ENCODE data around the gene SMARCAL1.

The SMARCAL1 gene

GRCh38 chr2:216522892-216523502, 110.7 kb downstream of the SMARCAL1 start:
- ChIA-PET POLR2A (no interaction called here), CTCF (interaction anchor here (0.7 to 13.1 kb wide), 4 partner anchors 144 to 1233 kb away, joined by 3 to 376 read pairs (median 4); no protein-coding TSS in a partner anchor)
- no peaks in the 10 kb centered on the region for H3K9me3 ChIP-seq (ENCODE audit: control insufficient read depth, insufficient read depth, low read depth, low read length)
- H3K27ac ChIP-seq (ENCODE audit: extremely low read depth, low read depth, low read length): no peak overlapping the region
- peaks cover 0 to 10% of the 10 kb centered on the region in 2 experiments; a peak in 1 of 3 replicates for H3K36me3 ChIP-seq (ENCODE audit: control insufficient read depth in 2 of 2, insufficient read depth in 1 of 2, low read length in 2 of 2)
- H3K4me3 ChIP-seq (ENCODE audit: low read depth, low read length): no peak overlapping the region
- no peaks in the 10 kb centered on the region for H3K4me1 ChIP-seq (ENCODE audit: control insufficient read depth, insufficient read depth, low read length)
- TF ChIP-seq, protein P1, sequence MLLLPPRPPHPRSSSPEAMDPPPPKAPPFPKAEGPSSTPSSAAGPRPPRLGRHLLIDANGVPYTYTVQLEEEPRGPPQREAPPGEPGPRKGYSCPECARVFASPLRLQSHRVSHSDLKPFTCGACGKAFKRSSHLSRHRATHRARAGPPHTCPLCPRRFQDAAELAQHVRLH (tag by site-specific recombination; IDR thresholded peaks at IDR 0.05): no peak
- TF ChIP-seq ZNF571 (tag by site-specific recombination; IDR thresholded peaks at IDR 0.05) (no peak), ZBTB11 (tag by site-specific recombination; conservative IDR thresholded peaks at IDR 0.05; ENCODE audit: low read depth) (no peak), ZEB2 (tag by site-specific recombination; IDR thresholded peaks at IDR 0.05) (no peak), REPIN1 (tag by site-specific recombination; IDR thresholded peaks at IDR 0.05; ENCODE audit: low read depth) (no peak), ZFP41 (tag by site-specific recombination; IDR thresholded peaks at IDR 0.05; ENCODE audit: borderline replicate concordance) (no peak), FEZF1 (tag by site-specific recombination; IDR thresholded peaks at IDR 0.05) (no peak), ZNF266 (tag by site-specific recombination; IDR thresholded peaks at IDR 0.05; ENCODE audit: low read depth) (no peak), ZBTB20 (tag by site-specific recombination; IDR thresholded peaks at IDR 0.05) (no peak), ZSCAN23 (tag by site-specific recombination; IDR thresholded peaks at IDR 0.05) (no peak)
- TF ChIP-seq, protein P2, sequence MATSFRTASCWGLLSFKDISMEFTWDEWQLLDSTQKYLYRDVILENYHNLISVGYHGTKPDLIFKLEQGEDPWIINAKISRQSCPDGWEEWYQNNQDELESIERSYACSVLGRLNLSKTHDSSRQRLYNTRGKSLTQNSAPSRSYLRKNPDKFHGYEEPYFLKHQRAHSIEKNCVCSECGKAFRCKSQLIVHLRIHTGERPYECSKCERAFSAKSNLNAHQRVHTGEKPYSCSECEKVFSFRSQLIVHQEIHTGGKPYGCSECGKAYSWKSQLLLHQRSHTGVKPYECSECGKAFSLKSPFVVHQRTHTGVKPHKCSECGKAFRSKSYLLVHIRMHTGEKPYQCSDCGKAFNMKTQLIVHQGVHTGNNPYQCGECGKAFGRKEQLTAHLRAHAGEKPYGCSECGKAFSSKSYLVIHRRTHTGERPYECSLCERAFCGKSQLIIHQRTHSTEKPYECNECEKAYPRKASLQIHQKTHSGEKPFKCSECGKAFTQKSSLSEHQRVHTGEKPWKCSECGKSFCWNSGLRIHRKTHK (tag by site-specific recombination; IDR thresholded peaks at IDR 0.05): no peak
- TF ChIP-seq, protein P3, sequence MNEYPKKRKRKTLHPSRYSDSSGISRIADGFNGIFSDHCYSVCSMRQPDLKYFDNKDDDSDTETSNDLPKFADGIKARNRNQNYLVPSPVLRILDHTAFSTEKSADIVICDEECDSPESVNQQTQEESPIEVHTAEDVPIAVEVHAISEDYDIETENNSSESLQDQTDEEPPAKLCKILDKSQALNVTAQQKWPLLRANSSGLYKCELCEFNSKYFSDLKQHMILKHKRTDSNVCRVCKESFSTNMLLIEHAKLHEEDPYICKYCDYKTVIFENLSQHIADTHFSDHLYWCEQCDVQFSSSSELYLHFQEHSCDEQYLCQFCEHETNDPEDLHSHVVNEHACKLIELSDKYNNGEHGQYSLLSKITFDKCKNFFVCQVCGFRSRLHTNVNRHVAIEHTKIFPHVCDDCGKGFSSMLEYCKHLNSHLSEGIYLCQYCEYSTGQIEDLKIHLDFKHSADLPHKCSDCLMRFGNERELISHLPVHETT (tag by site-specific recombination; IDR thresholded peaks at IDR 0.05): no peak

DNA sequence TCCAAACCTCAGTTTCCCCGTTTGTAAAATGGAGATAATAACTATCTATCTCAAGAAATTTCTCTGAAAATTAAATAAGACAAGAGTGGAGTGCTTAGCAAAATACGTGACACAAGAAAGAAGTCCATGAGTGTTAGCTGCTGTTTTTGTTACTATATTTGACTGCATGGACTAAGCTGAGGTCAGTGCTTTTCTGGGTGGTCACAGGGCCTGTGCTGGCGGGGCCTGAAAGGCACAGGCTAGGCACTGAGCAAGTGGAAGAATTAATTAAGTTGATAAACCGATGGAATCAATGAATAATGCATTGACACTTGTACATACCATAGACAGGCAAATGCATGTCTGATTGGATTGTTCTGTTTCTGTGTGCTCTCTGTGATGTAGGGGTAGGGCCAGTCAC, 113.7 kb downstream of the SMARCAL1 start:
- Histone ChIP-seq H3K9me3 (ENCODE audit: control insufficient read depth, insufficient read depth, low read depth, low read length) (no peaks in the 10 kb centered on the region), H3K27ac (ENCODE audit: extremely low read depth, low read depth, low read length) (no peak overlapping the region), H3K36me3 (ENCODE audit: control insufficient read depth in 2 of 2, insufficient read depth in 1 of 2, low read length in 2 of 2) (peaks cover 0 to 5% of the 10 kb centered on the region in 2 experiments; a peak in 1 of 3 replicates), H3K4me1 (ENCODE audit: control insufficient read depth, insufficient read depth, low read length) (no peaks in the 10 kb centered on the region), H3K4me3 (ENCODE audit: low read depth, low read length) (no peak overlapping the region)
- CTCF ChIA-PET: interaction anchor here (1.6 to 13.1 kb wide), 3 partner anchors 8 to 156 kb away, joined by 3 to 376 read pairs (median 11); no protein-coding TSS in a partner anchor
- POLR2A ChIA-PET: interaction anchor here (0.5 to 1.1 kb wide), 2 partner anchors 17 to 164 kb away, joined by 3 to 4 read pairs; no protein-coding TSS in a partner anchor
- TF ChIP-seq, protein P4, sequence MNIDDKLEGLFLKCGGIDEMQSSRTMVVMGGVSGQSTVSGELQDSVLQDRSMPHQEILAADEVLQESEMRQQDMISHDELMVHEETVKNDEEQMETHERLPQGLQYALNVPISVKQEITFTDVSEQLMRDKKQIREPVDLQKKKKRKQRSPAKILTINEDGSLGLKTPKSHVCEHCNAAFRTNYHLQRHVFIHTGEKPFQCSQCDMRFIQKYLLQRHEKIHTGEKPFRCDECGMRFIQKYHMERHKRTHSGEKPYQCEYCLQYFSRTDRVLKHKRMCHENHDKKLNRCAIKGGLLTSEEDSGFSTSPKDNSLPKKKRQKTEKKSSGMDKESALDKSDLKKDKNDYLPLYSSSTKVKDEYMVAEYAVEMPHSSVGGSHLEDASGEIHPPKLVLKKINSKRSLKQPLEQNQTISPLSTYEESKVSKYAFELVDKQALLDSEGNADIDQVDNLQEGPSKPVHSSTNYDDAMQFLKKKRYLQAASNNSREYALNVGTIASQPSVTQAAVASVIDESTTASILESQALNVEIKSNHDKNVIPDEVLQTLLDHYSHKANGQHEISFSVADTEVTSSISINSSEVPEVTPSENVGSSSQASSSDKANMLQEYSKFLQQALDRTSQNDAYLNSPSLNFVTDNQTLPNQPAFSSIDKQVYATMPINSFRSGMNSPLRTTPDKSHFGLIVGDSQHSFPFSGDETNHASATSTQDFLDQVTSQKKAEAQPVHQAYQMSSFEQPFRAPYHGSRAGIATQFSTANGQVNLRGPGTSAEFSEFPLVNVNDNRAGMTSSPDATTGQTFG (tag by site-specific recombination; IDR thresholded peaks at IDR 0.05; ENCODE audit: borderline replicate concordance): no peak
- TF ChIP-seq GLIS2 (tag by site-specific recombination; IDR thresholded peaks at IDR 0.05): no peak
- TF ChIP-seq, protein P5, sequence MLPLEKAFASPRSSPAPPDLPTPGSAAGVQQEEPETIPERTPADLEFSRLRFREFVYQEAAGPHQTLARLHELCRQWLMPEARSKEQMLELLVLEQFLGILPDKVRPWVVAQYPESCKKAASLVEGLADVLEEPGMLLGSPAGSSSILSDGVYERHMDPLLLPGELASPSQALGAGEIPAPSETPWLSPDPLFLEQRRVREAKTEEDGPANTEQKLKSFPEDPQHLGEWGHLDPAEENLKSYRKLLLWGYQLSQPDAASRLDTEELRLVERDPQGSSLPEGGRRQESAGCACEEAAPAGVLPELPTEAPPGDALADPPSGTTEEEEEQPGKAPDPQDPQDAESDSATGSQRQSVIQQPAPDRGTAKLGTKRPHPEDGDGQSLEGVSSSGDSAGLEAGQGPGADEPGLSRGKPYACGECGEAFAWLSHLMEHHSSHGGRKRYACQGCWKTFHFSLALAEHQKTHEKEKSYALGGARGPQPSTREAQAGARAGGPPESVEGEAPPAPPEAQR (tag by site-specific recombination; IDR thresholded peaks at IDR 0.05): no peak
- no peak for TF ChIP-seq ZNF366 (tag by site-specific recombination; conservative IDR thresholded peaks at IDR 0.05)
- TF ChIP-seq, protein P6, sequence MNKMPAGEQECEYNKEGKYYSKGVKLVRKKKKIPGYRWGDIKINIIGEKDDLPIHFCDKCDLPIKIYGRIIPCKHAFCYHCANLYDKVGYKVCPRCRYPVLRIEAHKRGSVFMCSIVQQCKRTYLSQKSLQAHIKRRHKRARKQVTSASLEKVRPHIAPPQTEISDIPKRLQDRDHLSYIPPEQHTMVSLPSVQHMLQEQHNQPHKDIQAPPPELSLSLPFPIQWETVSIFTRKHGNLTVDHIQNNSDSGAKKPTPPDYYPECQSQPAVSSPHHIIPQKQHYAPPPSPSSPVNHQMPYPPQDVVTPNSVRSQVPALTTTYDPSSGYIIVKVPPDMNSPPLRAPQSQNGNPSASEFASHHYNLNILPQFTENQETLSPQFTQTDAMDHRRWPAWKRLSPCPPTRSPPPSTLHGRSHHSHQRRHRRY (tag by site-specific recombination; IDR thresholded peaks at IDR 0.05): no peak
- TF ChIP-seq GFI1B (tag by site-specific recombination; IDR thresholded peaks at IDR 0.05): no peak
- TF ChIP-seq ZSCAN16 (tag by site-specific recombination; IDR thresholded peaks at IDR 0.05): no peak

Data from HEK293 (cell line).